K562 (cell line): ENCODE measurements around the gene DNAJC17. TPM values are rescaled to one million over a fixed set of nuclear protein-coding genes. Genes with fewer than 3 reads are reported as not detected.

ENCODE experiments used
- ATAC-seq: fragments of 200-7000 bp; cut with Tn5 transposase; 3 replicates; pipeline ENCODE4 v1.9.1; 2020; ENCODE audit warnings: moderate library complexity
- BruUV-seq: library from RNA; stranded (reverse); fragments of 400-500 nt; replicated peaks from 2 replicates; lab custom pipeline; 2021; lab: Mats Ljungman, UMichigan
- CTCF ChIA-PET: fragments of 300-600 bp; formaldehyde crosslinking; extraction: SDS; loops from one replicate; lab custom pipeline; 2021; ENCODE audit warnings: low intra/inter-chr PET ratio; lab: Yijun Ruan, JAX
- POLR2A ChIA-PET: fragments of 300-600, 350-650 bp; sonication (Branson Sonifier 250); formaldehyde crosslinking; extraction: SDS; loops from one replicate; lab custom pipeline; 2021; ENCODE audit warnings: antibody characterized with exemption, inconsistent platforms; lab: Yijun Ruan, JAX
- DNase-seq, 4 experiments: peaks; one replicate each; pipeline versions ENCODE4 v3.0.0 to v3.0.0-alpha.2; 2011 to 2018; ENCODE audit warnings: low spot score in 3 of 4, mixed read lengths in 3 of 4; ENCODE audit errors: extremely low read depth in 1 of 4
- FAIRE-seq: peaks from 2 replicates; lab custom pipeline; 2011; peaks lifted over from hg19 to GRCh38; lab: Jason Lieb, UNC
- H2AFZ ChIP-seq: 2 replicates; pipeline ENCODE4 v1.6.0; 2011; ENCODE audit warnings: low read depth, low read length, control low read depth, inconsistent platforms
- H3K27ac ChIP-seq: fragments of 200-600 bp; 3 replicates; pipeline ENCODE4 v1.8.0; 2011; ENCODE audit warnings: low read depth, mild to moderate bottlenecking, control low read depth, inconsistent platforms, low read length, moderate library complexity, mixed read lengths; ENCODE audit errors: extremely low read depth
- H3K27me3 ChIP-seq, 2 experiments: fragments of 300-600 bp in 1 of 2; 2 replicates in 1 of 2; 3 replicates in 1 of 2; pipeline versions ENCODE4 v1.6.0 to v1.8.0; 2011; ENCODE audit warnings: inconsistent platforms in 2 of 2, low read length in 2 of 2, mild to moderate bottlenecking in 1 of 2, mixed read lengths in 1 of 2, moderate library complexity in 1 of 2; ENCODE audit not compliant: control insufficient read depth in 2 of 2, insufficient read depth in 2 of 2
- H3K36me3 ChIP-seq: fragments of 300-600 bp; 3 replicates; pipeline ENCODE4 v1.8.0; 2011; ENCODE audit warnings: mild to moderate bottlenecking, low read length, inconsistent platforms; ENCODE audit not compliant: control insufficient read depth, insufficient read depth
- H3K4me1 ChIP-seq, 2 experiments: fragments of 200-600 bp in 1 of 2; replicated peaks in 1 of 2; 2 replicates in 1 of 2; 3 replicates in 1 of 2; pipeline versions ENCODE4 v1.5.1 to v1.8.0; 2011; ENCODE audit warnings: inconsistent platforms in 2 of 2, low read length in 2 of 2, mild to moderate bottlenecking in 1 of 2, mixed read lengths in 1 of 2, moderate library complexity in 1 of 2; ENCODE audit not compliant: control insufficient read depth in 2 of 2, insufficient read depth in 2 of 2
- H3K4me2 ChIP-seq: 2 replicates; pipeline ENCODE4 v1.6.1; 2011; ENCODE audit warnings: low read length, control low read depth, inconsistent platforms, mixed read lengths; ENCODE audit not compliant: insufficient read depth
- H3K4me3 ChIP-seq: fragments of 200-600 bp; sonication (generic), shearing (Covaris generic); 2 replicates; pipeline ENCODE4 v1.5.1; 2016; ENCODE audit warnings: control low read depth, inconsistent platforms
- H3K79me2 ChIP-seq: fragments of 200-600 bp; 3 replicates; pipeline ENCODE4 v1.8.0; 2011; ENCODE audit warnings: low read length, inconsistent platforms; ENCODE audit not compliant: control insufficient read depth, insufficient read depth
- H3K9ac ChIP-seq, 2 experiments: 2 replicates each; pipeline versions ENCODE4 v1.6.0 to v1.6.1; 2011; ENCODE audit warnings: low read depth in 2 of 2, low read length in 2 of 2, control low read depth in 1 of 2, inconsistent platforms in 1 of 2, mild to moderate bottlenecking in 1 of 2, mixed read lengths in 1 of 2; ENCODE audit not compliant: insufficient read depth in 1 of 2
- H3K9me1 ChIP-seq: one replicate; pipeline ENCODE4 v1.6.0; 2011; ENCODE audit warnings: inconsistent platforms, mild to moderate bottlenecking, low read length, moderate library complexity; ENCODE audit not compliant: control insufficient read depth, insufficient read depth
- H3K9me3 ChIP-seq: replicated peaks from 2 replicates; pipeline ENCODE4 v1.5.1; 2011; ENCODE audit warnings: low read depth, low read length, inconsistent platforms; ENCODE audit not compliant: control insufficient read depth, insufficient read depth
- H4K20me1 ChIP-seq: replicated peaks from 2 replicates; pipeline ENCODE4 v1.6.1; 2011; ENCODE audit warnings: low read length, inconsistent platforms, mixed read lengths; ENCODE audit not compliant: control insufficient read depth, insufficient read depth
- CEBPG ChIP-seq, 3 experiments: fragments of 200-800 bp in 1 of 3; sonication (Bioruptor generic) in 1 of 3; sonication (generic) in 1 of 3; formaldehyde crosslinking in 1 of 3; IDR thresholded peaks in 2 of 3; conservative IDR thresholded peaks in 1 of 3; 2 replicates each; pipeline versions ENCODE4 v1.6.1 to v1.8.0; 2016 to 2022; ENCODE audit warnings: missing compliant biosample characterization in 2 of 3, missing genetic modification characterization in 2 of 3, mild to moderate bottlenecking in 1 of 3, missing genetic modification reagents in 1 of 3
- CHAMP1 ChIP-seq: fragments of 450-650 bp; IDR thresholded peaks from 2 replicates; pipeline ENCODE4 v1.6.1; 2016; ENCODE audit warnings: mild to moderate bottlenecking
- CTBP1 ChIP-seq: fragments of 450-650 bp; IDR thresholded peaks from 2 replicates; pipeline ENCODE4 v1.6.1; 2016; ENCODE audit warnings: borderline replicate concordance
- FOXK1 ChIP-seq: sonication (generic); formaldehyde crosslinking; IDR thresholded peaks from 2 replicates; pipeline ENCODE4 v1.8.0; 2022; ENCODE audit warnings: missing genetic modification reagents, mild to moderate bottlenecking, borderline replicate concordance
- KLF16 ChIP-seq: IDR thresholded peaks from 2 replicates; pipeline ENCODE4 v1.6.1; 2016; ENCODE audit warnings: antibody characterized with exemption
- MAX ChIP-seq: sonication (generic); formaldehyde crosslinking; IDR thresholded peaks from 2 replicates; pipeline ENCODE4 v1.9.0; 2022; ENCODE audit warnings: mild to moderate bottlenecking, missing genetic modification reagents
- POLR3G ChIP-seq: IDR thresholded peaks from 2 replicates; pipeline ENCODE4 v1.6.1; 2011; ENCODE audit not compliant: insufficient read length, insufficient replicate concordance; ENCODE audit errors: extremely low read depth
- POU5F1 ChIP-seq: fragments of 150-350 bp; IDR thresholded peaks from 2 replicates; pipeline ENCODE4 v1.6.1; 2014; ENCODE audit warnings: borderline replicate concordance, low read length, low read depth, mild to moderate bottlenecking; ENCODE audit not compliant: partially characterized antibody
- SMC3 ChIP-seq: conservative IDR thresholded peaks from 2 replicates; pipeline ENCODE4 v1.6.1; 2011; ENCODE audit warnings: low read depth, low read length, improper control_type of control experiment; ENCODE audit not compliant: insufficient read depth
- ZBTB11 ChIP-seq, 3 experiments: fragments of 200-800 bp in 1 of 3; fragments of 250-450 bp in 1 of 3; fragments of 450-650 bp in 1 of 3; sonication (Bioruptor Pico) in 1 of 3; sonication (Bioruptor generic) in 1 of 3; formaldehyde crosslinking in 1 of 3; IDR thresholded peaks; 2 replicates each; pipeline versions ENCODE4 v1.6.1 to v1.8.0; 2016 to 2022; ENCODE audit warnings: mild to moderate bottlenecking in 2 of 3, missing genetic modification characterization in 2 of 3, missing compliant biosample characterization in 1 of 3, moderate library complexity in 1 of 3
- ZNF830 ChIP-seq: fragments of 250-450 bp; sonication (Bioruptor Pico); IDR thresholded peaks from 2 replicates; pipeline ENCODE4 v1.5.0; 2021; ENCODE audit warnings: mild to moderate bottlenecking
- WGBS: fragments of 100-300 bp; shearing (Covaris generic); methylation state at CpG from one replicate; pipeline ENCODE4 v1.1.6; 2016; ENCODE audit warnings: low coverage, mixed read lengths; ENCODE audit not compliant: insufficient coverage; ENCODE audit errors: missing lambda C conversion rate; 5-methylcytosine and 5-hydroxymethylcytosine counted together
- in situ Hi-C: fragments of 300-500 bp; cut with MboI; formaldehyde crosslinking; loops from 4 replicates; pipeline ENCODE4 v1.15.0; 2018; ENCODE audit warnings: inconsistent platforms, mixed read lengths
- intact Hi-C: fragments of 100-400 bp; cut with micrococcal nuclease; formaldehyde crosslinking; loops from 2 replicates; pipeline ENCODE4 v1.14.2; 2022
- polyA plus RNA-seq, 8 experiments: library from polyadenylated mRNA; depleted of rRNA in 4 of 8; stranded (reverse) in 5 of 8; unstranded in 3 of 8; fragments of >200 nt; fragmentation: Nextera tagmentation in 2 of 8; fragmentation: Illumina TruSeq in 1 of 8; extraction: Ambion mirVana in 2 of 8; extraction: Trizol in 1 of 8; gene quantifications; 2 replicates each; pipeline versions ENCODE4 v1.2.1 to v1.2.3, GENCODE V29; 2011 to 2014; ENCODE audit warnings: inconsistent platforms in 1 of 8, missing spikeins in 1 of 8
- total RNA-seq, 7 experiments: library from RNA; depleted of rRNA in 6 of 7; stranded (reverse); fragments of >200 nt in 6 of 7; fragmentation: Illumina TruSeq in 2 of 7; extraction: Trizol in 2 of 7; gene quantifications; 2 replicates each; pipeline versions ENCODE4 v1.2.1 to v1.2.3, GENCODE V29; 2011 to 2021; ENCODE audit warnings: low replicate concordance in 1 of 7

DNAJC17 gene
- total and polyA plus RNA-seq, 9 of the 15 experiments (the other 6 are each of a cell fraction or from before 2014, with no cell fraction given), result 2.4 to 79.4 (median 44.2) TPM

GRCh38 chr15:40825661-40826422 lies 18.6 kb upstream of the DNAJC17 start (continued):
- TF ChIP-seq POU5F1 (no peak), KLF16 (peak; percentile 92), ZBTB11 (CRISPR knock-in tag; IDR thresholded peaks at IDR 0.05) (0 out of 6 replicates have a peak, but pooled peaks of 1 of the 3 experiments have one; percentile 44)

- H3K27ac ChIP-seq, result no peak overlapping the region
- H3K9me3 ChIP-seq, result no peaks in the 10 kb centered on the region
- H3K27me3 ChIP-seq, result no peaks in the 10 kb centered on the region
- DNase-seq (no peak), FAIRE-seq (no peak), ATAC-seq (no peak)
- no peaks in the 10 kb centered on the region for H3K36me3 ChIP-seq
- in situ Hi-C loops (no loop called here), intact Hi-C loops (no loop called here)
- no peaks in the 10 kb centered on the region for H3K9me1 ChIP-seq
- H2AFZ ChIP-seq, result no peak overlapping the region
- no peaks in the 10 kb centered on the region for H3K79me2 ChIP-seq
- CTCF ChIA-PET, result no interaction called here
- H3K9ac ChIP-seq, result no peak overlapping the region
- peaks cover 5 to 19% of the 10 kb centered on the region in 2 experiments; a peak in 4 of 5 replicates for H3K4me1 ChIP-seq
- no TSS peak for BruUV-seq
- WGBS, result no CpG with 5 or more reads among the region's 1 CpG
- POLR2A ChIA-PET, result interaction anchor here (1.2 kb wide), 1 partner anchor 20 kb away, joined by 4 read pairs; the partner anchor contains the start of gene SPINT1
- no peak overlapping the region for H3K4me3 ChIP-seq
- H3K4me2 ChIP-seq, result no peak overlapping the region
- H4K20me1 ChIP-seq, result peaks cover 4% of the 10 kb centered on the region
- TF ChIP-seq FOXK1 (CRISPR knock-in tag) (no peak), CTBP1 (no peak), ZNF830 (no peak), CHAMP1 (no peak), MAX (CRISPR knock-in tag) (no peak), CEBPG (CRISPR knock-in tag; IDR thresholded peaks at IDR 0.05) (no peak), CEBPG (tag; conservative IDR thresholded peaks at IDR 0.05 in 1 of 2, IDR thresholded peaks at IDR 0.05 in 1 of 2) (peak in 1 of 2 experiments; percentile 74; a peak in 2 of 4 replicates), POLR3G (no peak), SMC3 (no peak)
Observed at GRCh38 chr15:40823572-40824343, 16.5 kb upstream of the DNAJC17 start.
